BLaER1 treated with 17β-estradiol and CSF1 and Interleukin-3, amounts not matched to agents 10 nM and 100 nM (cell line): ENCODE data around the gene STX8.

ENCODE experiments used
- H3K27ac ChIP-seq, 11 experiments: shearing (Covaris generic); formaldehyde crosslinking; 2 replicates each; pipeline ENCODE4 v1.8.1; 2022
- H3K27me3 ChIP-seq, 11 experiments: shearing (Covaris generic); formaldehyde crosslinking; 2 replicates each; pipeline ENCODE4 v1.8.1; 2022
- H3K36me3 ChIP-seq, 11 experiments: shearing (Covaris generic); formaldehyde crosslinking; 2 replicates each; pipeline ENCODE4 v1.8.1; 2022
- H3K4me1 ChIP-seq, 10 experiments: shearing (Covaris generic); formaldehyde crosslinking; 2 replicates each; pipeline ENCODE4 v1.8.1; 2022
- H3K4me2 ChIP-seq, 11 experiments: shearing (Covaris generic); formaldehyde crosslinking; 2 replicates each; pipeline ENCODE4 v1.8.1; 2022
- H3K4me3 ChIP-seq, 10 experiments: shearing (Covaris generic); formaldehyde crosslinking; 2 replicates each; pipeline ENCODE4 v1.8.1; 2022
- H3K9ac ChIP-seq, 11 experiments: shearing (Covaris generic); formaldehyde crosslinking; 2 replicates each; pipeline ENCODE4 v1.8.1; 2022
- H3K9me3 ChIP-seq, 11 experiments: shearing (Covaris generic); formaldehyde crosslinking; replicated peaks in 1 of 11; 2 replicates each; pipeline ENCODE4 v1.8.1; 2022
- H4K20me1 ChIP-seq, 11 experiments: shearing (Covaris generic); formaldehyde crosslinking; 2 replicates each; pipeline ENCODE4 v1.8.1; 2022
- Cebpa-rat ChIP-seq, 11 experiments: shearing (Covaris generic); IDR thresholded peaks; 2 replicates each; pipeline ENCODE4 v1.8.1; 2022

STX8 gene

GRCh38 chr17:9235346-9235745, 340.3 kb downstream of the STX8 start:
- no peak for TF ChIP-seq Cebpa-rat (IDR thresholded peaks at IDR 0.05)
- Histone ChIP-seq H3K9me3 (no peaks in the 10 kb centered on the region), H4K20me1 (peaks cover 0 to 93% (median 66%) of the 10 kb centered on the region in 11 experiments; a peak in 19 of 22 replicates), H3K9ac (no peak overlapping the region), H3K4me3 (no peak overlapping the region), H3K4me2 (no peak overlapping the region), H3K27ac (no peak overlapping the region), H3K36me3 (no peaks in the 10 kb centered on the region), H3K4me1 (peaks cover 19 to 36% (median 32%) of the 10 kb centered on the region in 10 experiments), H3K27me3 (peaks cover 70 to 98% (median 91%) of the 10 kb centered on the region in 11 experiments)

- Histone ChIP-seq H3K4me3 (no peak overlapping the region), H4K20me1 (peaks cover 0 to 95% (median 65%) of the 10 kb centered on the region in 11 experiments; a peak in 19 of 22 replicates), H3K27ac (no peak overlapping the region), H3K4me1 (peaks cover 16 to 30% (median 26%) of the 10 kb centered on the region in 10 experiments), H3K27me3 (peaks cover 64 to 94% (median 86%) of the 10 kb centered on the region in 11 experiments), H3K36me3 (no peaks in the 10 kb centered on the region), H3K4me2 (no peak overlapping the region), H3K9me3 (no peaks in the 10 kb centered on the region), H3K9ac (no peak overlapping the region)
- TF ChIP-seq Cebpa-rat (IDR thresholded peaks at IDR 0.05) = no peak
Measured at GRCh38 chr17:9234389-9234945, 341.2 kb downstream of the STX8 start.

- Histone ChIP-seq H4K20me1 (peaks cover 0 to 88% (median 58%) of the 10 kb centered on the region in 11 experiments; a peak in 18 of 22 replicates), H3K4me1 (peaks cover 9 to 23% (median 19%) of the 10 kb centered on the region in 10 experiments), H3K4me3 (no peak overlapping the region), H3K4me2 (no peak overlapping the region), H3K36me3 (no peaks in the 10 kb centered on the region), H3K9ac (no peak overlapping the region), H3K27ac (no peak overlapping the region), H3K9me3 (no peaks in the 10 kb centered on the region), H3K27me3 (peaks cover 57 to 87% (median 79%) of the 10 kb centered on the region in 11 experiments)
- no peak for TF ChIP-seq Cebpa-rat (IDR thresholded peaks at IDR 0.05)
Measured at GRCh38 chr17:9233761-9234160, 341.9 kb downstream of the STX8 start.

- H3K4me3 ChIP-seq = no peak overlapping the region
- H3K27me3 ChIP-seq = peaks cover 52 to 82% (median 74%) of the 10 kb centered on the region in 11 experiments
- H3K9me3 ChIP-seq = no peaks in the 10 kb centered on the region
- H3K9ac ChIP-seq = no peak overlapping the region
- H3K27ac ChIP-seq = no peak overlapping the region
- no peaks in the 10 kb centered on the region for H3K36me3 ChIP-seq
- H3K4me2 ChIP-seq = no peak overlapping the region
- no peak for TF ChIP-seq Cebpa-rat (IDR thresholded peaks at IDR 0.05)
- peaks cover 4 to 18% (median 15%) of the 10 kb centered on the region in 10 experiments for H3K4me1 ChIP-seq
- H4K20me1 ChIP-seq = peaks cover 0 to 83% (median 53%) of the 10 kb centered on the region in 11 experiments; a peak in 17 of 22 replicates
Measured at GRCh38 chr17:9233271-9233599, 342.4 kb downstream of the STX8 start.

- Histone ChIP-seq H3K9ac (no peak overlapping the region), H3K4me3 (no peak overlapping the region), H3K36me3 (no peaks in the 10 kb centered on the region), H3K27me3 (peaks cover 47 to 77% (median 69%) of the 10 kb centered on the region in 11 experiments), H3K27ac (no peak overlapping the region), H3K4me2 (no peak overlapping the region), H3K9me3 (no peaks in the 10 kb centered on the region), H4K20me1 (peaks cover 0 to 78% (median 48%) of the 10 kb centered on the region in 11 experiments; a peak in 15 of 22 replicates), H3K4me1 (peaks cover 0 to 13% (median 10%) of the 10 kb centered on the region in 10 experiments; a peak in 17 of 20 replicates)
- no peak for TF ChIP-seq Cebpa-rat (IDR thresholded peaks at IDR 0.05)
Measured at GRCh38 chr17:9232591-9233270, 342.9 kb downstream of the STX8 start.

- Histone ChIP-seq H3K27ac (no peak overlapping the region), H3K27me3 (peaks cover 41 to 71% (median 62%) of the 10 kb centered on the region in 11 experiments), H4K20me1 (peaks cover 0 to 72% (median 41%) of the 10 kb centered on the region in 11 experiments; a peak in 14 of 22 replicates), H3K9me3 (no peaks in the 10 kb centered on the region), H3K9ac (no peak overlapping the region), H3K4me3 (no peak overlapping the region), H3K4me2 (no peak overlapping the region), H3K4me1 (peaks cover 0 to 8% (median 5%) of the 10 kb centered on the region in 10 experiments; a peak in 12 of 20 replicates), H3K36me3 (no peaks in the 10 kb centered on the region)
- no peak for TF ChIP-seq Cebpa-rat (IDR thresholded peaks at IDR 0.05)
Measured at GRCh38 chr17:9232155-9232475, 343.5 kb downstream of the STX8 start.

- Histone ChIP-seq H3K4me3 (no peak overlapping the region), H3K4me2 (no peak overlapping the region), H3K36me3 (no peaks in the 10 kb centered on the region), H3K4me1 (peaks cover 0 to 8% (median 6%) of the 10 kb centered on the region in 10 experiments; a peak in 12 of 20 replicates), H3K27me3 (peaks cover 36 to 66% (median 57%) of the 10 kb centered on the region in 11 experiments), H3K27ac (no peak overlapping the region), H3K9ac (no peak overlapping the region), H3K9me3 (no peaks in the 10 kb centered on the region), H4K20me1 (peaks cover 0 to 66% (median 36%) of the 10 kb centered on the region in 11 experiments; a peak in 14 of 22 replicates)
- TF ChIP-seq Cebpa-rat (IDR thresholded peaks at IDR 0.05) = no peak
Measured at GRCh38 chr17:9231449-9232154, 344.0 kb downstream of the STX8 start.

GRCh38 chr17:9230861-9231260, 344.8 kb downstream of the STX8 start:
- no peak overlapping the region for H3K27ac ChIP-seq
- H3K9ac ChIP-seq = no peak overlapping the region
- no peaks in the 10 kb centered on the region for H3K9me3 ChIP-seq
- H3K27me3 ChIP-seq = peaks cover 32 to 58% (median 50%) of the 10 kb centered on the region in 11 experiments
- H3K4me2 ChIP-seq = no peak overlapping the region
- H3K4me1 ChIP-seq = peaks cover 0 to 9% (median 7%) of the 10 kb centered on the region in 10 experiments; a peak in 11 of 20 replicates
- no peak overlapping the region for H3K4me3 ChIP-seq
- TF ChIP-seq Cebpa-rat (IDR thresholded peaks at IDR 0.05) = no peak
- peaks cover 0 to 59% (median 29%) of the 10 kb centered on the region in 11 experiments; a peak in 13 of 22 replicates for H4K20me1 ChIP-seq
- H3K36me3 ChIP-seq = no peaks in the 10 kb centered on the region

GRCh38 chr17:9230346-9230745, 345.3 kb downstream of the STX8 start:
- Histone ChIP-seq H4K20me1 (peaks cover 0 to 54% (median 24%) of the 10 kb centered on the region in 11 experiments; a peak in 13 of 22 replicates), H3K27me3 (peaks cover 32 to 53% (median 45%) of the 10 kb centered on the region in 11 experiments), H3K9ac (no peak overlapping the region), H3K4me2 (no peak overlapping the region), H3K27ac (no peak overlapping the region), H3K9me3 (no peaks in the 10 kb centered on the region), H3K4me1 (peaks cover 0 to 9% (median 7%) of the 10 kb centered on the region in 10 experiments; a peak in 11 of 20 replicates), H3K36me3 (no peaks in the 10 kb centered on the region), H3K4me3 (no peak overlapping the region)
- TF ChIP-seq Cebpa-rat (IDR thresholded peaks at IDR 0.05) = no peak
